ENCODE measurements around the gene ZNF536.
"Not testable (repeated sequence)": the region's sequence is repeated elsewhere in the genome, so short reads cannot be mapped to it uniquely, and the experiment has no call there.

ZNF536 gene

GRCh38 chr19:30446850-30447552 is 74.8 kb downstream of the ZNF536 start:
- DNase-seq (ENCODE audit: low read depth): no peak

- no peak for DNase-seq (ENCODE audit: low read depth)
Observed at GRCh38 chr19:30447553-30447870, 75.3 kb downstream of the ZNF536 start.

- DNase-seq (ENCODE audit: low read depth): no peak
Observed at GRCh38 chr19:30448386-30449077, 76.3 kb downstream of the ZNF536 start.

GRCh38 chr19:30449078-30449590 is 77.0 kb downstream of the ZNF536 start:
- DNase-seq (ENCODE audit: low read depth): no peak

- DNase-seq (ENCODE audit: low read depth): no peak
Observed at GRCh38 chr19:30449673-30450072, 77.5 kb downstream of the ZNF536 start.

GRCh38 chr19:30450100-30450499 is 77.9 kb downstream of the ZNF536 start:
- DNase-seq (ENCODE audit: low read depth): no peak

- DNase-seq (ENCODE audit: low read depth): no peak
Observed at GRCh38 chr19:30450835-30451321, 78.7 kb downstream of the ZNF536 start.

- no peak for DNase-seq (ENCODE audit: low read depth)
Observed at GRCh38 chr19:30452931-30453330, 80.7 kb downstream of the ZNF536 start.

GRCh38 chr19:30453743-30454142 is 81.6 kb downstream of the ZNF536 start:
- DNase-seq (ENCODE audit: low read depth): no peak

- no peak for DNase-seq (ENCODE audit: low read depth)
Observed at GRCh38 chr19:30455881-30456280, 83.7 kb downstream of the ZNF536 start.

- no peak for DNase-seq (ENCODE audit: low read depth)
Observed at GRCh38 chr19:30457484-30457883, 85.3 kb downstream of the ZNF536 start.

- DNase-seq (ENCODE audit: low read depth): no peak
Observed at GRCh38 chr19:30459859-30460258, 87.7 kb downstream of the ZNF536 start.

- DNase-seq (ENCODE audit: low read depth): no peak
Observed at GRCh38 chr19:30464162-30464561, 92.0 kb downstream of the ZNF536 start.

- not testable (repeated sequence) for DNase-seq (ENCODE audit: low read depth)
Observed at GRCh38 chr19:30466598-30466997, 94.4 kb downstream of the ZNF536 start.

GRCh38 chr19:30467239-30467638 is 95.1 kb downstream of the ZNF536 start:
- no peak for DNase-seq (ENCODE audit: low read depth)

GRCh38 chr19:30469774-30470173 is 97.6 kb downstream of the ZNF536 start:
- no peak for DNase-seq (ENCODE audit: low read depth)

GRCh38 chr19:30471441-30471840 is 99.3 kb downstream of the ZNF536 start:
- DNase-seq (ENCODE audit: low read depth): no peak

GRCh38 chr19:30473334-30473867 is 101.2 kb downstream of the ZNF536 start:
- no peak for DNase-seq (ENCODE audit: low read depth)

- DNase-seq (ENCODE audit: low read depth): no peak
Observed at GRCh38 chr19:30476997-30477396, 104.8 kb downstream of the ZNF536 start.

GRCh38 chr19:30479231-30479630 is 107.0 kb downstream of the ZNF536 start:
- no peak for DNase-seq (ENCODE audit: low read depth)

- DNase-seq (ENCODE audit: low read depth): no peak
Observed at GRCh38 chr19:30480097-30480496, 107.9 kb downstream of the ZNF536 start.

GRCh38 chr19:30481063-30481462 is 108.9 kb downstream of the ZNF536 start:
- DNase-seq (ENCODE audit: low read depth): no peak

GRCh38 chr19:30481823-30482222 is 109.6 kb downstream of the ZNF536 start:
- DNase-seq (ENCODE audit: low read depth): no peak

Data from stimulated activated CD8-positive, alpha-beta memory T cell treated with anti-CD3 and anti-CD28 coated beads, Interleukin-15, amount 100 ng/mL, for 24 hours (primary cell).